Thyroid gland (tissue), 4 donors: ENCODE results near the gene OR14K1.

Experiments used
- CTCF ChIP-seq, 6 experiments: fragments of 200-600 bp in 3 of 6; fragments of 450-650 bp in 3 of 6; sonication (generic) in 3 of 6; IDR thresholded peaks; one replicate each; pipeline ENCODE4 v1.5.1; 2016 to 2019; ENCODE audit warnings: antibody characterized with exemption in 6 of 6, mild to moderate bottlenecking in 2 of 6, inconsistent platforms in 1 of 6, moderate library complexity in 1 of 6
- POLR2A ChIP-seq, 2 donors: fragments of 450-650 bp; IDR thresholded peaks; one replicate each; pipeline ENCODE4 v1.6.1; 2017; ENCODE audit warnings: antibody characterized with exemption in 2 of 2, mild to moderate bottlenecking in 2 of 2, moderate library complexity in 1 of 2

- no peak for TF ChIP-seq CTCF (IDR thresholded peaks at IDR 0.05)
- TF ChIP-seq POLR2A (IDR thresholded peaks at IDR 0.05), result no peak
Observed at GRCh38 chr1:247746391-247746935, 8.0 kb downstream of the OR14K1 start.
